Smooth muscle cell of the brain vasculature (primary cell): Measurements from ENCODE around the gene ARL15.

ENCODE experiments used
- DNase-seq: peaks from one replicate; pipeline ENCODE4 v3.0.0-alpha.2; 2012; ENCODE audit warnings: low read depth, low spot score

ARL15 gene

GRCh38 chr5:54315736-54316528 is 5.6 kb upstream of the ARL15 start:
- no peak for DNase-seq

GRCh38 chr5:54313311-54314270 is 3.2 kb upstream of the ARL15 start:
- no peak for DNase-seq

- DNase-seq, result no peak
Measured at GRCh38 chr5:54312499-54312898, 2.1 kb upstream of the ARL15 start.

GRCh38 chr5:54311176-54311677 is 854 bp upstream of the ARL15 start:
- DNase-seq, result no peak

GRCh38 chr5:54309691-54310432 is 511 bp downstream of the ARL15 start:
- DNase-seq, result peak; percentile 17

- DNase-seq, result no peak
Measured at GRCh38 chr5:54309276-54309675, 1.1 kb downstream of the ARL15 start.

GRCh38 chr5:54307583-54307982 is 2.8 kb downstream of the ARL15 start:
- DNase-seq, result no peak

- no peak for DNase-seq
Measured at GRCh38 chr5:54306893-54307292, 3.5 kb downstream of the ARL15 start.

GRCh38 chr5:54305737-54306136 is 4.6 kb downstream of the ARL15 start:
- no peak for DNase-seq

GRCh38 chr5:54304040-54304439 is 6.3 kb downstream of the ARL15 start:
- no peak for DNase-seq

- DNase-seq, result peak; percentile 33
Measured at GRCh38 chr5:54302267-54302687, 8.1 kb downstream of the ARL15 start.

- DNase-seq, result no peak
Measured at GRCh38 chr5:54301849-54302248, 8.5 kb downstream of the ARL15 start.

- no peak for DNase-seq
Measured at GRCh38 chr5:54301220-54301619, 9.2 kb downstream of the ARL15 start.

- no peak for DNase-seq
Measured at GRCh38 chr5:54298947-54299346, 11.4 kb downstream of the ARL15 start.

GRCh38 chr5:54296386-54296785 is 14.0 kb downstream of the ARL15 start:
- no peak for DNase-seq

- DNase-seq, result no peak
Measured at GRCh38 chr5:54295651-54296276, 14.6 kb downstream of the ARL15 start.

- no peak for DNase-seq
Measured at GRCh38 chr5:54294097-54294667, 16.2 kb downstream of the ARL15 start.

GRCh38 chr5:54292866-54293265 is 17.5 kb downstream of the ARL15 start:
- DNase-seq, result no peak

- DNase-seq, result no peak
Measured at GRCh38 chr5:54291498-54291897, 18.9 kb downstream of the ARL15 start.

GRCh38 chr5:54289769-54290168 is 20.6 kb downstream of the ARL15 start:
- DNase-seq, result no peak
